IMR-90 (cell line): ENCODE data around the gene HDAC5. TPM values are rescaled to one million over a fixed set of nuclear protein-coding genes. Genes with fewer than 3 reads are reported as not detected.

Experiments used
- ATAC-seq: fragments of 200-7000 bp; cut with Tn5 transposase; 2 replicates; pipeline ENCODE4 v1.9.1; 2020; ENCODE audit warnings: low read depth, mild to moderate bottlenecking, moderate library complexity
- BruUV-seq: library from RNA; stranded (reverse); fragments of 400-500 nt; replicated peaks from 2 replicates; lab custom pipeline; 2021; lab: Mats Ljungman, UMichigan
- CTCF ChIA-PET: fragments of 300-600 bp; formaldehyde crosslinking; extraction: SDS; loops from one replicate; lab custom pipeline; 2021; ENCODE audit warnings: antibody characterized with exemption; lab: Yijun Ruan, JAX
- POLR2A ChIA-PET: fragments of 300-600 bp; sonication (Branson Sonifier 250); formaldehyde crosslinking; loops from one replicate; lab custom pipeline; 2022; ENCODE audit warnings: antibody characterized with exemption; ENCODE audit not compliant: unreplicated experiment; lab: Charles Lee
- DNase-seq: peaks from one replicate; pipeline ENCODE4 v3.0.0; 2013
- H2AFZ ChIP-seq: replicated peaks from 2 replicates; pipeline ENCODE3; 2013; ENCODE audit warnings: low read length, mild to moderate bottlenecking; ENCODE audit not compliant: poor library complexity
- H2AK5ac ChIP-seq: 2 replicates; pipeline ENCODE4 v1.6.1; 2013; ENCODE audit warnings: low read depth, low read length, inconsistent platforms
- H2AK9ac ChIP-seq: replicated peaks from 2 replicates; pipeline ENCODE3; 2013; ENCODE audit warnings: mild to moderate bottlenecking, low read depth, low read length, moderate library complexity; ENCODE audit not compliant: poor library complexity
- H2BK120ac ChIP-seq: 2 replicates; pipeline ENCODE4 v1.6.1; 2013; ENCODE audit warnings: low read depth, low read length, inconsistent platforms
- H2BK15ac ChIP-seq: 3 replicates; pipeline ENCODE4 v1.6.1; 2013; ENCODE audit warnings: low read depth, low read length, inconsistent platforms
- H2BK20ac ChIP-seq: 2 replicates; pipeline ENCODE4 v1.6.1; 2013; ENCODE audit warnings: low read depth, mild to moderate bottlenecking, inconsistent platforms, low read length, moderate library complexity
- H2BK5ac ChIP-seq: 2 replicates; pipeline ENCODE4 v1.6.1; 2013; ENCODE audit warnings: mild to moderate bottlenecking, low read depth, low read length, inconsistent platforms; ENCODE audit not compliant: poor library complexity, severe bottlenecking
- H3K14ac ChIP-seq: replicated peaks from 2 replicates; pipeline ENCODE4 v1.6.1; 2013; ENCODE audit warnings: low read depth, low read length, inconsistent platforms
- H3K18ac ChIP-seq: 2 replicates; pipeline ENCODE4 v1.6.1; 2013; ENCODE audit warnings: low read depth, low read length, control low read depth
- H3K23ac ChIP-seq: 2 replicates; pipeline ENCODE4 v1.6.1; 2013; ENCODE audit warnings: low read depth, low read length, inconsistent platforms
- H3K27ac ChIP-seq: 2 replicates; pipeline ENCODE4 v1.5.1; 2013; ENCODE audit warnings: mild to moderate bottlenecking, control low read depth, low read length; ENCODE audit not compliant: insufficient read depth
- H3K27me3 ChIP-seq: 2 replicates; pipeline ENCODE4 v1.6.1; 2013; ENCODE audit warnings: low read length; ENCODE audit not compliant: control insufficient read depth, insufficient read depth
- H3K36me3 ChIP-seq: 2 replicates; pipeline ENCODE4 v1.6.1; 2013; ENCODE audit warnings: low read length, mixed read lengths; ENCODE audit not compliant: control insufficient read depth, insufficient read depth
- H3K4ac ChIP-seq: 2 replicates; pipeline ENCODE4 v1.6.1; 2013; ENCODE audit warnings: low read depth, low read length, inconsistent platforms
- H3K4me1 ChIP-seq: 2 replicates; pipeline ENCODE4 v1.6.1; 2013; ENCODE audit warnings: low read length, mixed read lengths; ENCODE audit not compliant: control insufficient read depth, insufficient read depth
- H3K4me2 ChIP-seq: 2 replicates; pipeline ENCODE4 v1.6.1; 2013; ENCODE audit warnings: low read depth, mild to moderate bottlenecking, control low read depth, low read length, moderate library complexity
- H3K4me3 ChIP-seq: 2 replicates; pipeline ENCODE4 v1.5.1; 2013; ENCODE audit warnings: low read depth, mild to moderate bottlenecking, control low read depth, low read length, moderate library complexity; ENCODE audit not compliant: insufficient read depth
- H3K56ac ChIP-seq: 2 replicates; pipeline ENCODE4 v1.6.1; 2013; ENCODE audit warnings: low read length, inconsistent platforms; ENCODE audit not compliant: insufficient read depth; ENCODE audit errors: extremely low read depth
- H3K79me1 ChIP-seq, 2 experiments: 2 replicates each; pipeline ENCODE4 v1.6.1; 2013; ENCODE audit warnings: low read length in 2 of 2, inconsistent platforms in 1 of 2, low read depth in 1 of 2
- H3K9ac ChIP-seq: 2 replicates; pipeline ENCODE4 v1.6.1; 2013; ENCODE audit warnings: low read depth, low read length, control low read depth
- H3K9me1 ChIP-seq: 2 replicates; pipeline ENCODE4 v1.6.1; 2013; ENCODE audit warnings: low read length, inconsistent platforms; ENCODE audit not compliant: insufficient read depth
- H3K9me3 ChIP-seq: 2 replicates; pipeline ENCODE4 v1.6.1; 2013; ENCODE audit warnings: low read length; ENCODE audit not compliant: control insufficient read depth, insufficient read depth
- H4K20me1 ChIP-seq: 2 replicates; pipeline ENCODE4 v1.6.1; 2013; ENCODE audit warnings: low read length, inconsistent platforms; ENCODE audit not compliant: insufficient read depth
- H4K5ac ChIP-seq: 2 replicates; pipeline ENCODE4 v1.6.1; 2013; ENCODE audit warnings: mild to moderate bottlenecking, low read depth, low read length, control low read depth
- H4K8ac ChIP-seq, 2 experiments: 2 replicates each; pipeline ENCODE4 v1.6.1; 2013; ENCODE audit warnings: low read depth in 2 of 2, low read length in 2 of 2, control low read depth in 1 of 2, inconsistent platforms in 1 of 2
- H4K91ac ChIP-seq: 2 replicates; pipeline ENCODE4 v1.6.1; 2013; ENCODE audit warnings: low read depth, low read length, inconsistent platforms; ENCODE audit not compliant: insufficient read depth
- BHLHE40 ChIP-seq: fragments of 150-350 bp; IDR thresholded peaks from 2 replicates; pipeline ENCODE4 v1.6.1; 2016; ENCODE audit warnings: mild to moderate bottlenecking, low read depth, low read length
- CEBPB ChIP-seq: IDR thresholded peaks from 2 replicates; pipeline ENCODE4 v1.6.1; 2012; ENCODE audit warnings: low read depth, low read length, improper control_type of control experiment
- MAZ ChIP-seq: IDR thresholded peaks from 2 replicates; pipeline ENCODE4 v1.6.1; 2012; ENCODE audit warnings: low read depth, mild to moderate bottlenecking, low read length, improper control_type of control experiment, moderate library complexity, borderline replicate concordance
- MXI1 ChIP-seq: IDR thresholded peaks from 2 replicates; pipeline ENCODE4 v1.6.1; 2012; ENCODE audit warnings: low read depth, mild to moderate bottlenecking, low read length, moderate library complexity, borderline replicate concordance
- POLR2A ChIP-seq: IDR thresholded peaks from 2 replicates; pipeline ENCODE4 v1.6.1; 2012; ENCODE audit warnings: mild to moderate bottlenecking, low read depth, low read length
- RCOR1 ChIP-seq: IDR thresholded peaks from 2 replicates; pipeline ENCODE4 v1.6.1; 2012; ENCODE audit warnings: mild to moderate bottlenecking, low read length, improper control_type of control experiment; ENCODE audit not compliant: insufficient replicate concordance
- WGBS, 2 experiments: methylation state at CpG; one replicate each; pipeline versions ENCODE4 v1.1.5 to v1.1.7; 2013; ENCODE audit warnings: missing lambda C conversion rate in 2 of 2; ENCODE audit not compliant: insufficient read length in 1 of 2; ENCODE audit errors: extremely low coverage in 2 of 2; 5-methylcytosine and 5-hydroxymethylcytosine counted together
- dilution Hi-C: fragments of 300-500 bp; cut with HindIII; formaldehyde crosslinking; loops from one replicate; pipeline ENCODE4 v1.14.3; 2018; ENCODE audit warnings: low sequenced_read_pairs; ENCODE audit not compliant: unreplicated experiment
- in situ Hi-C: fragments of 300-500 bp; cut with MboI; formaldehyde crosslinking; loops from 3 replicates; pipeline ENCODE4 v1.14.3; 2019; ENCODE audit warnings: low sequenced_read_pairs, inconsistent platforms, mixed read lengths
- intact Hi-C: fragments of 100-400 bp; cut with micrococcal nuclease; formaldehyde crosslinking; loops from 2 replicates; pipeline ENCODE4 v1.10.0; 2022
- polyA plus RNA-seq, 3 experiments: library from polyadenylated mRNA; depleted of rRNA; stranded (reverse); fragments of >200 nt; gene quantifications; 2 replicates each; pipeline ENCODE4 v1.2.3, GENCODE V29; 2012; ENCODE audit warnings: low replicate concordance in 1 of 3
- total RNA-seq: library from RNA; depleted of rRNA; stranded (reverse); fragments of >200 nt; gene quantifications from 2 replicates; pipeline ENCODE4 v1.2.3, GENCODE V29; 2012
- TF ChIP-seq, protein P1 (sequence below): fragments of 150-350 bp; IDR thresholded peaks from 2 replicates; pipeline ENCODE4 v1.6.1; 2017; ENCODE audit warnings: mild to moderate bottlenecking, antibody characterized with exemption, low read length, low read depth

HDAC5 gene
- total and polyA plus RNA-seq, 2 of the 4 experiments (the other 2 are of a cell fraction), result 47.0 to 61.3 TPM

DNA sequence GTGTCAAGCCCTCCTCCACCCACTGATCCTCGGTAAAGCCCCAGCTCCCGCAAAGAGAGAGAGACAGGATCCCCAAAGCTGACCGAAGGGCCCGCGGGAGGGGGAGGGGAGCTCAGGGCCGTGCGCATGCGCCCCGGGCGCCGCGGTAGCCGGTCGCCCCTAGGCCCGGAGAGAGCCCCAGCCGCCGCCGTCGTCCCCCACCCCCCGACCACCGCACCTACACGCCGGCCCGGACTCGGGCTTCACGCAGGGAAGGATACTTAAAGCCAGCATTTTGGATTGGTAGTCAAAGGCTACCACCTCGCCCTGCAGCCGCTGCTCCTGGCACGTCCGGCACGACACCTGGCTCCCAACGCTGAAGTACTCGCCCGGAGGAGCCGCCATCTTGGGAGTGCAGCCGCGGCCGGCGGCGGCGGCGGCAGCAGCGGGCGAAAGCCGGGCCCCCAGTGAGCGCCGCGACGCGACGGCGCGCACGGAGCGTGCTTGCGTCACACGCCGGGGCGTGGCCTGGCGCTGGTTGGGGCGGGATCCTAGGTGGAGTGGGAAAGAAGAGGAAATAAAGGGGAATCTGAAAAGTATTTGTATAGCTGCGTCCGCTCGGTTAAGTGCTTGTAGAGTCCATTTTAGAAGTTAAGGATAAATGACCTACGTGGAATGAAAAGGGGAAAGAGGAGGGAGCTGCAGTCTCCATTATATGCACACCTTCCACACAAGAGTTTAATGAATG lies 57.1 kb downstream of the HDAC5 start, which contains the start of gene LSM12:
Gene LSM12 (minus strand): TSS at position 468 of the 727 bp plus-strand sequence. CDS start 84 bp downstream, at position 384.
- H3K27me3 ChIP-seq, result no peaks in the 10 kb centered on the region
- POLR2A ChIA-PET, result interaction anchor here (0.5 to 0.7 kb wide), 2 partner anchors 40 to 706 kb away, joined by 3 to 4 read pairs; no protein-coding TSS in a partner anchor
- H4K8ac ChIP-seq, result peak within 1 kb of the TSS; percentile 62 to 98
- peak; percentile 80 for ATAC-seq
- in situ Hi-C loops (no loop called here), dilution Hi-C loops (no loop called here), intact Hi-C loops (loop anchor here (1.0 kb wide), 1 partner anchor 42 kb away; no protein-coding TSS in a partner anchor)
- peak within 1 kb of the TSS; percentile 95 for H3K9ac ChIP-seq
- peak within 1 kb of the TSS; percentile 80 for H4K91ac ChIP-seq
- no peaks in the 10 kb centered on the region for H3K9me3 ChIP-seq
- peak within 1 kb of the TSS; percentile 98 for H3K23ac ChIP-seq
- H4K5ac ChIP-seq, result peak within 1 kb of the TSS; percentile 79
- peak within 1 kb of the TSS; percentile 93 for H2AFZ ChIP-seq
- CTCF ChIA-PET, result interaction anchor here (0.6 to 2.3 kb wide), 2 partner anchors 11 to 50 kb away, joined by 3 to 8 read pairs; no protein-coding TSS in a partner anchor
- H3K18ac ChIP-seq, result peak within 1 kb of the TSS; percentile 66
- H3K27ac ChIP-seq, result peak within 1 kb of the TSS; percentile 93
- peak within 1 kb of the TSS; percentile 21 for H2AK9ac ChIP-seq
- H3K79me1 ChIP-seq, result peaks cover 9 to 39% of the 10 kb centered on the region in 2 experiments
- H3K4me3 ChIP-seq, result peak within 1 kb of the TSS; percentile 83
- peaks cover 46% of the 10 kb centered on the region for H4K20me1 ChIP-seq
- H3K14ac ChIP-seq, result peak within 1 kb of the TSS; percentile 94
- peak within 1 kb of the TSS; percentile 96 for H3K4ac ChIP-seq
- 1% methylated on average over 29 of the region's 65 CpGs; no CpG with 5 or more reads in 1 of the 2 experiments for WGBS, 2 experiments
- H2AK5ac ChIP-seq, result peak within 1 kb of the TSS; percentile 89
- H2BK120ac ChIP-seq, result peak within 1 kb of the TSS; percentile 66; the same call in 1 of the 2 replicates
- H2BK15ac ChIP-seq, result peak within 1 kb of the TSS; percentile 12; the same call in 1 of the 3 replicates
- no peak for TF ChIP-seq RCOR1
- TF ChIP-seq POLR2A, result peak; percentile 87
- TF ChIP-seq MAZ, result peak; percentile 90; the same call in 1 of the 2 replicates
- TF ChIP-seq, protein P1, sequence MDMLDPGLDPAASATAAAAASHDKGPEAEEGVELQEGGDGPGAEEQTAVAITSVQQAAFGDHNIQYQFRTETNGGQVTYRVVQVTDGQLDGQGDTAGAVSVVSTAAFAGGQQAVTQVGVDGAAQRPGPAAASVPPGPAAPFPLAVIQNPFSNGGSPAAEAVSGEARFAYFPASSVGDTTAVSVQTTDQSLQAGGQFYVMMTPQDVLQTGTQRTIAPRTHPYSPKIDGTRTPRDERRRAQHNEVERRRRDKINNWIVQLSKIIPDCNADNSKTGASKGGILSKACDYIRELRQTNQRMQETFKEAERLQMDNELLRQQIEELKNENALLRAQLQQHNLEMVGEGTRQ, result 0 out of 2 replicates have a peak, but pooled peaks have one; percentile 5
- peak; percentile 88 for TF ChIP-seq CEBPB
- no peak for TF ChIP-seq MXI1
- TF ChIP-seq BHLHE40, result no peak
- H2BK5ac ChIP-seq, result peak within 1 kb of the TSS; percentile 84
- H2BK20ac ChIP-seq, result no peak within 1 kb of the TSS
- H3K9me1 ChIP-seq, result peaks cover 3% of the 10 kb centered on the region; the same call in 1 of the 2 replicates
- DNase-seq, result peak; percentile 88
- H3K4me2 ChIP-seq, result peak within 1 kb of the TSS; percentile 96
- H3K36me3 ChIP-seq, result peaks cover 9% of the 10 kb centered on the region
- no TSS peak for BruUV-seq
- peak within 1 kb of the TSS; percentile 79 for H3K56ac ChIP-seq
- peaks cover 5% of the 10 kb centered on the region for H3K4me1 ChIP-seq
